Measurements from ENCODE around the gene ANKH. TPM values are rescaled to one million over a fixed set of nuclear protein-coding genes. Genes with fewer than 3 reads are reported as not detected.

ANKH gene
- polyA plus RNA-seq, 2 of the 4 experiments (the other 2 are of a cell fraction), result 11.7 to 17.3 TPM

DNA sequence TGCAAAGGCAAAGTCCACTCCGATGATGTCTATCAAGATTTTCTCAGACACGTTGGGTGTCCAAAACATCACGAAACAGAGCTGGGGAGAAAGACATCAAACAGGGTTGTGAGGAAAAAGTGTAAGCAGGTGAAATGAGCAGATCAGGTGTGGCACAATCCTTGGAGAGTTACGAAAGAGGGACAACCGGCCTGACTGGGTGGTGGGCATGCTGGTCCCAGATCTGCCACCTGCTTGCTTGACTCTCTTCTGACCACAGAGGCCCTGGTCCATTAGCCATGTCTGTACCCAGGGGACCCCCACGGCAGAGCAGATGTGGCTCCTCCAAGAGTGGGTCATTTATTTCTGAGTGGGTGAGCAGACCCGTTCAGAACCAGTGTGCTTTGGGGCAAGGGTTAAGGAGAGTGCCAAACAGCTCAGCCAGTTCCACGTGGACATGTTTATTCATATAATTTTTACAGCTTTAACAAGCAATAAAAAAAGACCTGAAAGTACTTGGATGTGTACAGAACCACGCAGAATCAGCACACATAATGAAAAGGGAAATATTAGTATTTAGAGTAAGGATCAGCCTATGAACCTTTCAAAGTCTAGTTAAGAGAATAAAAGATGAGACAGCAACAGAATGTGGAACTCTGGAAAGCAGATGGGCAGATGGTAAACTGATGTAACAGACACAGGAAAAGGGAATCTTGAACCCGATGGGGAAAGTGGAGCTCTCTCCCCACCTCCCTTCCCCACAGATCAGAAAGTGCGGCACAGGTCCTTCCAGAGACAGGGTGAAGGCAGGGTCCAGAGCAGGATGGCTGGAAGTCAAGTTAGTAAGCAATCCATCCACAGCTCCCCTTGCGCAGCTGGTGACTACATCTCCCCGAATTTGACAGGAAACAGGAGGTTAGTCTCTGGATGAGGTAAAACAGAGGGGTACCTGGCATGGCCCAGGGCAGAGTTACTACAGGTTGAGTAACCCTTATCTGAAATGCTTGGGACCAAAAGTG lies 154.5 kb downstream of the ANKH start (continued):
- TF ChIP-seq, protein P1, sequence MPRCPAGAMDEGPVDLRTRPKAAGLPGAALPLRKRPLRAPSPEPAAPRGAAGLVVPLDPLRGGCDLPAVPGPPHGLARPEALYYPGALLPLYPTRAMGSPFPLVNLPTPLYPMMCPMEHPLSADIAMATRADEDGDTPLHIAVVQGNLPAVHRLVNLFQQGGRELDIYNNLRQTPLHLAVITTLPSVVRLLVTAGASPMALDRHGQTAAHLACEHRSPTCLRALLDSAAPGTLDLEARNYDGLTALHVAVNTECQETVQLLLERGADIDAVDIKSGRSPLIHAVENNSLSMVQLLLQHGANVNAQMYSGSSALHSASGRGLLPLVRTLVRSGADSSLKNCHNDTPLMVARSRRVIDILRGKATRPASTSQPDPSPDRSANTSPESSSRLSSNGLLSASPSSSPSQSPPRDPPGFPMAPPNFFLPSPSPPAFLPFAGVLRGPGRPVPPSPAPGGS (IDR thresholded peaks at IDR 0.05), result no peak
- TF ChIP-seq FOSL2 (IDR thresholded peaks at IDR 0.05), result no peak
- no peak for TF ChIP-seq FOSL2 (CRISPR knock-in tag; IDR thresholded peaks at IDR 0.05)
- TF ChIP-seq HOXA7 (CRISPR knock-in tag; IDR thresholded peaks at IDR 0.05), result no peak
- no peak for TF ChIP-seq CBX8 (IDR thresholded peaks at IDR 0.05)

DNA sequence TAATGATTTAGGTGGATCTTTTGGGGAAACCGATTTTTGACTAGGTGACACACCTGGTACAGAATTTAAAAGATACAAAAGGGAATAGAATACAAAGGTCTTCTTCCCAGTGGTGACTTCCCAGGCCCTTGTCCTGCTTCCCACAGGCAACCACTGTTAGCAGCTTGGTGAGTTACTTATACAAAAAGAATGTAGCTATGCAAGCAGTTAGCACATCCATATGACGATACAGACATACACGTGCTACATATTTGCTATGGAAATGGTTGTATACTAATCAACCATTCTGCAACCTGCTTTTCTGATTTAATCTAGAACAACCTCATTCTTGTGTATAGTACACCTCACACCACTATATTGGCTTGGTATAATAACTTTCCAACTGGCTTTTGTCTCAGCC lies 156.1 kb downstream of the ANKH start:
- no peak overlapping the region for H3K4me3 ChIP-seq
- FAIRE-seq (no peak), DNase-seq (ENCODE audit: low read depth in 1 of 2, low spot score in 1 of 2) (no peak), ATAC-seq (no peak)
- no peak overlapping the region for H3K4me2 ChIP-seq
- CTCF ChIA-PET, result interaction anchor here (0.9 to 7.1 kb wide), 3 partner anchors 9 to 288 kb away, joined by 3 to 43 read pairs (median 4); no protein-coding TSS in a partner anchor
- TF ChIP-seq, protein P2, sequence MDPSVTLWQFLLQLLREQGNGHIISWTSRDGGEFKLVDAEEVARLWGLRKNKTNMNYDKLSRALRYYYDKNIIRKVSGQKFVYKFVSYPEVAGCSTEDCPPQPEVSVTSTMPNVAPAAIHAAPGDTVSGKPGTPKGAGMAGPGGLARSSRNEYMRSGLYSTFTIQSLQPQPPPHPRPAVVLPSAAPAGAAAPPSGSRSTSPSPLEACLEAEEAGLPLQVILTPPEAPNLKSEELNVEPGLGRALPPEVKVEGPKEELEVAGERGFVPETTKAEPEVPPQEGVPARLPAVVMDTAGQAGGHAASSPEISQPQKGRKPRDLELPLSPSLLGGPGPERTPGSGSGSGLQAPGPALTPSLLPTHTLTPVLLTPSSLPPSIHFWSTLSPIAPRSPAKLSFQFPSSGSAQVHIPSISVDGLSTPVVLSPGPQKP (IDR thresholded peaks at IDR 0.05; ENCODE audit: low read depth, low read length), result no peak
- TF ChIP-seq SREBF2 (IDR thresholded peaks at IDR 0.05) (no peak), FOSB (CRISPR knock-in tag; IDR thresholded peaks at IDR 0.05) (no peak), PHF8 (IDR thresholded peaks at IDR 0.05; ENCODE audit: borderline replicate concordance, low read depth) (no peak)
- TF ChIP-seq, protein P3, sequence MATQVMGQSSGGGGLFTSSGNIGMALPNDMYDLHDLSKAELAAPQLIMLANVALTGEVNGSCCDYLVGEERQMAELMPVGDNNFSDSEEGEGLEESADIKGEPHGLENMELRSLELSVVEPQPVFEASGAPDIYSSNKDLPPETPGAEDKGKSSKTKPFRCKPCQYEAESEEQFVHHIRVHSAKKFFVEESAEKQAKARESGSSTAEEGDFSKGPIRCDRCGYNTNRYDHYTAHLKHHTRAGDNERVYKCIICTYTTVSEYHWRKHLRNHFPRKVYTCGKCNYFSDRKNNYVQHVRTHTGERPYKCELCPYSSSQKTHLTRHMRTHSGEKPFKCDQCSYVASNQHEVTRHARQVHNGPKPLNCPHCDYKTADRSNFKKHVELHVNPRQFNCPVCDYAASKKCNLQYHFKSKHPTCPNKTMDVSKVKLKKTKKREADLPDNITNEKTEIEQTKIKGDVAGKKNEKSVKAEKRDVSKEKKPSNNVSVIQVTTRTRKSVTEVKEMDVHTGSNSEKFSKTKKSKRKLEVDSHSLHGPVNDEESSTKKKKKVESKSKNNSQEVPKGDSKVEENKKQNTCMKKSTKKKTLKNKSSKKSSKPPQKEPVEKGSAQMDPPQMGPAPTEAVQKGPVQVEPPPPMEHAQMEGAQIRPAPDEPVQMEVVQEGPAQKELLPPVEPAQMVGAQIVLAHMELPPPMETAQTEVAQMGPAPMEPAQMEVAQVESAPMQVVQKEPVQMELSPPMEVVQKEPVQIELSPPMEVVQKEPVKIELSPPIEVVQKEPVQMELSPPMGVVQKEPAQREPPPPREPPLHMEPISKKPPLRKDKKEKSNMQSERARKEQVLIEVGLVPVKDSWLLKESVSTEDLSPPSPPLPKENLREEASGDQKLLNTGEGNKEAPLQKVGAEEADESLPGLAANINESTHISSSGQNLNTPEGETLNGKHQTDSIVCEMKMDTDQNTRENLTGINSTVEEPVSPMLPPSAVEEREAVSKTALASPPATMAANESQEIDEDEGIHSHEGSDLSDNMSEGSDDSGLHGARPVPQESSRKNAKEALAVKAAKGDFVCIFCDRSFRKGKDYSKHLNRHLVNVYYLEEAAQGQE (IDR thresholded peaks at IDR 0.05), result no peak
- H3K27ac ChIP-seq, result no peak overlapping the region
- no peaks in the 10 kb centered on the region for H3K4me1 ChIP-seq
- 92% methylated on average over 3 of the region's 3 CpGs for WGBS (ENCODE audit: missing lambda C conversion rate)
- POLR2A ChIA-PET, result no interaction called here
- no peaks in the 10 kb centered on the region for H3K9me3 ChIP-seq

DNA sequence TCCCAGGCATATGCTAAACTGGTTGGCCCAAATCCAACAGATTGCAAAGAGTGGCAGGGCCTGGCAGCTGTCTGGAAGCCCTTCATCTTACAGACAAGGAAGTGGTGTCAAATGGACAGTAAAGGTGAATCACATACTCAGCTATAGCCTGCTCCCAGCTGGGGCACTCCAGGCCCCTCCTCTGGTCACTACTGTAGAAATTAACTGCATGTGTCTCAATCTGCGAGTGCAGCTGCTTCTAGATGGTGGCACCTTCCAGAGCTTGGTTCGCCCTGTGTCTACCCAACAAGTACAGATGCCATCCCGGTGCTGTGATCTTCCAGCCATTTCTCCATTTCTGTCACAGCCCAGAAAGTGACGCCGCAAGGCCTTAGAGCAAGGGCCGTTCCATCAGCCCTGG lies 156.9 kb downstream of the ANKH start:
- Histone ChIP-seq H3K4me2 (no peak overlapping the region), H3K4me3 (no peak overlapping the region), H3K9me3 (no peaks in the 10 kb centered on the region), H3K4me1 (no peaks in the 10 kb centered on the region), H3K27ac (no peak overlapping the region)
- DNase-seq (ENCODE audit: low read depth in 1 of 2, low spot score in 1 of 2) (no peak), ATAC-seq (peak in 1 of 2 experiments; percentile 42; a peak in 3 of 6 replicates), FAIRE-seq (no peak)
- 93% methylated on average over 6 of the region's 6 CpGs for WGBS (ENCODE audit: missing lambda C conversion rate)
- ChIA-PET CTCF (interaction anchor here (0.6 to 7.1 kb wide), 3 partner anchors 12 to 289 kb away, joined by 3 to 43 read pairs (median 4); no protein-coding TSS in a partner anchor), POLR2A (no interaction called here)
- TF ChIP-seq ZC3H11A (IDR thresholded peaks at IDR 0.05), result no peak
